Ovary (tissue), 3 donors: ENCODE results near the gene ATP6V0E1.

ENCODE experiments used
- EP300 ChIP-seq: sonication (generic); formaldehyde crosslinking; IDR thresholded peaks from one replicate; pipeline ENCODE4 v1.6.1; 2017; ENCODE audit warnings: antibody characterized with exemption
- POLR2A ChIP-seq: fragments of 450-650 bp; IDR thresholded peaks from one replicate; pipeline ENCODE4 v1.6.1; 2017; ENCODE audit warnings: antibody characterized with exemption, mild to moderate bottlenecking, moderate library complexity
- TF ChIP-seq, protein P1 (sequence below), 3 donors: fragments of 450-650 bp in 2 of 3; fragments of 200-600 bp in 1 of 3; IDR thresholded peaks; one replicate each; pipeline versions ENCODE4 v1.5.1 to v1.8.0; 2016 to 2022; ENCODE audit warnings: antibody characterized with exemption in 3 of 3, mild to moderate bottlenecking in 1 of 3
- donor health status: DM: no; HTN: no; CAD: no.

DNA sequence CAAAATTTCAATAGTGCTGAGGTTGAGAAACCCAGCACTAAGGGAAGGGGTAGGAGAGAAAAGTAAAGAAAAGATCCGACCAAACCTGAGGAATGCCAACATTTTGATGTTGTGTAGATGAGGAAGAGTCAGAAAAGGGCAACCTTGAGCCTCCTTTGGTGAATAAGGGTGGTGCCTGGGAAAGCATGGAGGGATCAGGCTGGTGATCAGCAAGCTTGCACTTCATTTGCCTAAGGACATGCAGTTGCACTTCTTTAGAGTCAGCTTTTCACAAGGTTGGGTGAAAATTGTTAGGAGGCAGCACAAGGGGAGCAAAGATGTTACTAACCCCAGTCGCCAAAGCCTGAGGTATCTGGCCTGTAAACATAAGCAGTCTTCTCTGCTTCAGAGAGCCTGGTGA, 20.4 kb downstream of the ATP6V0E1 start:
- TF ChIP-seq, protein P1, sequence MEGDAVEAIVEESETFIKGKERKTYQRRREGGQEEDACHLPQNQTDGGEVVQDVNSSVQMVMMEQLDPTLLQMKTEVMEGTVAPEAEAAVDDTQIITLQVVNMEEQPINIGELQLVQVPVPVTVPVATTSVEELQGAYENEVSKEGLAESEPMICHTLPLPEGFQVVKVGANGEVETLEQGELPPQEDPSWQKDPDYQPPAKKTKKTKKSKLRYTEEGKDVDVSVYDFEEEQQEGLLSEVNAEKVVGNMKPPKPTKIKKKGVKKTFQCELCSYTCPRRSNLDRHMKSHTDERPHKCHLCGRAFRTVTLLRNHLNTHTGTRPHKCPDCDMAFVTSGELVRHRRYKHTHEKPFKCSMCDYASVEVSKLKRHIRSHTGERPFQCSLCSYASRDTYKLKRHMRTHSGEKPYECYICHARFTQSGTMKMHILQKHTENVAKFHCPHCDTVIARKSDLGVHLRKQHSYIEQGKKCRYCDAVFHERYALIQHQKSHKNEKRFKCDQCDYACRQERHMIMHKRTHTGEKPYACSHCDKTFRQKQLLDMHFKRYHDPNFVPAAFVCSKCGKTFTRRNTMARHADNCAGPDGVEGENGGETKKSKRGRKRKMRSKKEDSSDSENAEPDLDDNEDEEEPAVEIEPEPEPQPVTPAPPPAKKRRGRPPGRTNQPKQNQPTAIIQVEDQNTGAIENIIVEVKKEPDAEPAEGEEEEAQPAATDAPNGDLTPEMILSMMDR (IDR thresholded peaks at IDR 0.05): no peak
- TF ChIP-seq POLR2A (no peak), EP300 (no peak)
